Skeletal muscle satellite cell (primary cell): ENCODE data around the gene OR5AK2.

ENCODE experiments used
- H3K27me3 ChIP-seq: 2 replicates; pipeline ENCODE4 v1.7.0; 2013; ENCODE audit warnings: low read length; ENCODE audit not compliant: control insufficient read depth, insufficient read depth
- H3K36me3 ChIP-seq: 2 replicates; pipeline ENCODE4 v1.7.0; 2013; ENCODE audit warnings: mild to moderate bottlenecking, control low read depth, low read length; ENCODE audit not compliant: insufficient read depth
- H3K4me1 ChIP-seq: 2 replicates; pipeline ENCODE4 v1.7.0; 2013; ENCODE audit warnings: low read length; ENCODE audit not compliant: control insufficient read depth, insufficient read depth
- H3K4me2 ChIP-seq: 2 replicates; pipeline ENCODE4 v1.7.0; 2013; ENCODE audit warnings: mild to moderate bottlenecking, low read length
- H3K4me3 ChIP-seq: 2 replicates; pipeline ENCODE4 v1.7.0; 2013; ENCODE audit warnings: low read length
- H3K9ac ChIP-seq: 2 replicates; pipeline ENCODE4 v1.7.0; 2013; ENCODE audit warnings: mild to moderate bottlenecking, low read depth, low read length, moderate library complexity
- H3K9me3 ChIP-seq: replicated peaks from 2 replicates; pipeline ENCODE4 v1.7.0; 2013; ENCODE audit warnings: mild to moderate bottlenecking, control low read depth, low read length

Gene OR5AK2

DNA sequence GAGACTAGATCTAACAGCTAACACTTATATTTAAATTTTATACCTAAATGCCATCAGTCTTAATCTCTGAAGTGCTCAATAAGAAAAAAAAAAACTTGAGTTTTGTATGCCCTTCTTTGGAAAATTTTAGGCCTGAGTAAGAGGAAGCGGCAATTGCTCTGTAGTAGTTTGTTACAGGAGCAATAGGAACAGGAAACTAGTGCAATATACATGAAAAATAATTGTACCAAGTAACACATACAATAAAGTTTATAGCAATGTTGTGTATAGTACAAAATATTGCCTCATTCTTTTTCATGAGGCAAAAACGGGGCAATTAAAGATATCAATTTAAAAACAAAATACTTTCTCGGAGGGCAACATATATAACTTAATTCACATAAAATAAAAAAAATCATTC lies 19.7 kb downstream of the OR5AK2 start:
- Histone ChIP-seq H3K4me1 (no peaks in the 10 kb centered on the region), H3K9ac (no peak overlapping the region), H3K36me3 (no peaks in the 10 kb centered on the region), H3K4me3 (no peak overlapping the region), H3K9me3 (no peaks in the 10 kb centered on the region), H3K4me2 (no peak overlapping the region), H3K27me3 (no peaks in the 10 kb centered on the region)

DNA sequence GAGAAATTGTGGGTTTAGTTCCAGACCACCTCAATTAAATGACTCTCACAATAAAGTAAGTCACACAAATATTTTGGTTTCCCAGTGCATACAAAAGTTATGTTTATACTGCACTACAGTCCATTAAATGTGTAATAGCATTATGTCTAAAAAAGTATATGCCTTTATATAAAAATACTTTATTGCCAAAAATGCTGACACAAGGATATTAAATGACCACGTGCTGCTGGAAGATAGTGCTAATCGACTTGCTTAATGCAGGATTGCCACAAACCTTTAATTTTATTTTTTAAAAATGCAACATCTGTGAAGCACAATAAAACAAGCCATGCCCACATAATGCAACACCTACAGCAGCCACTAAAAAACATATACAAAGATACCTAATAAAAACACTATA lies 27.0 kb downstream of the OR5AK2 start:
- Histone ChIP-seq H3K4me3 (no peak overlapping the region), H3K4me1 (no peaks in the 10 kb centered on the region), H3K27me3 (no peaks in the 10 kb centered on the region), H3K36me3 (no peaks in the 10 kb centered on the region), H3K4me2 (no peak overlapping the region), H3K9me3 (no peaks in the 10 kb centered on the region), H3K9ac (no peak overlapping the region)

DNA sequence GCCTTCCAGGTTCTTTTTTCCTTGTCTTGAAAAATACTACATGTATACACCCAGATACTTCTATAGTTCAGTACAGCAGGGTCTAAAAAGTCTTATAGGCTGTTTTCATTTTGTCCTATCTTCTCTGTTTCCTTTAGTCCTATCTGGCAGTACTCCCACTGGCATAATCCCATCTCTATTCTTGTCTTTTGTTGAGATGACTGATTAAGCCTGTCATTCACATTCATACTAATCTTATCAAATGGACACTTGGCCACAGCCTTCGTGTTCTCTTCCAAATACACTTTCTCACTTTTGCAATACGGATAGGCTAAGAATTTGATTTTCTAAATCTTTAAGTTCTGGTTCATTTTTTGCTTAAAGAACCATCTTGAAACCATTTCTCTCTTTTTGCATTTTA lies 42.8 kb downstream of the OR5AK2 start:
- no peak overlapping the region for H3K4me3 ChIP-seq
- no peaks in the 10 kb centered on the region for H3K4me1 ChIP-seq
- no peaks in the 10 kb centered on the region for H3K27me3 ChIP-seq
- no peaks in the 10 kb centered on the region for H3K9me3 ChIP-seq
- H3K4me2 ChIP-seq = no peak overlapping the region
- no peaks in the 10 kb centered on the region for H3K36me3 ChIP-seq
- no peak overlapping the region for H3K9ac ChIP-seq
